ENCODE results near the gene PSMA7.

GRCh38 chr20:62176866-62177265 lies 33.7 kb upstream of the PSMA7 start:
- no peak for TF ChIP-seq CTCF (IDR thresholded peaks at IDR 0.05)
- TF ChIP-seq POLR2A (IDR thresholded peaks at IDR 0.05): no peak

All from thyroid gland (tissue), 4 donors.